Activated CD4-positive, alpha-beta memory T cell treated with anti-CD3 and anti-CD28 coated beads for 36 hours (primary cell): ENCODE measurements around the gene TSPAN15. TPM values are rescaled to one million over a fixed set of nuclear protein-coding genes. Genes with fewer than 3 reads are reported as not detected.
A peak's percentile ranks its signal among the peaks of the same experiment; 100 is the strongest.

ENCODE experiments used
- CTCF ChIA-PET: fragments of 350-600 bp; sonication (Branson Sonifier 250); formaldehyde crosslinking; loops from one replicate; lab custom pipeline; 2021; ENCODE audit warnings: antibody characterized with exemption, inconsistent platforms; lab: Charles Lee
- POLR2A ChIA-PET: fragments of 350-600 bp; sonication (Branson Sonifier 250); formaldehyde crosslinking; loops from one replicate; lab custom pipeline; 2021; ENCODE audit warnings: antibody characterized with exemption; lab: Charles Lee
- DNase-seq: peaks from one replicate; pipeline ENCODE4 v3.0.0-alpha.2; 2020
- H3K27ac Mint-ChIP-seq: one replicate; pipeline ENCODE4 v1.8.0; 2021; ENCODE audit warnings: mixed read lengths
- H3K27me3 Mint-ChIP-seq: one replicate; pipeline ENCODE4 v1.8.0; 2021; ENCODE audit warnings: mixed read lengths
- H3K36me3 Mint-ChIP-seq: one replicate; pipeline ENCODE4 v1.8.0; 2021; ENCODE audit warnings: mixed read lengths
- H3K4me1 Mint-ChIP-seq: one replicate; pipeline ENCODE4 v1.8.0; 2021; ENCODE audit warnings: low read depth, mixed read lengths
- H3K4me3 Mint-ChIP-seq: one replicate; pipeline ENCODE4 v1.8.0; 2021; ENCODE audit warnings: mild to moderate bottlenecking, mixed read lengths
- H3K9me3 Mint-ChIP-seq: one replicate; pipeline ENCODE4 v1.8.0; 2021; ENCODE audit warnings: mixed read lengths
- intact Hi-C: fragments of 100-400 bp; cut with micrococcal nuclease; formaldehyde crosslinking; loops from one replicate; pipeline ENCODE4 v1.15.1; 2023
- total RNA-seq, 2 experiments: library from RNA; stranded (reverse); gene quantifications; one replicate each; pipeline ENCODE4 v1.2.3, GENCODE V29; 2021

The TSPAN15 gene
- total RNA-seq, 2 experiments from 2014 or later = 2.5 to 3.1 TPM

DNA sequence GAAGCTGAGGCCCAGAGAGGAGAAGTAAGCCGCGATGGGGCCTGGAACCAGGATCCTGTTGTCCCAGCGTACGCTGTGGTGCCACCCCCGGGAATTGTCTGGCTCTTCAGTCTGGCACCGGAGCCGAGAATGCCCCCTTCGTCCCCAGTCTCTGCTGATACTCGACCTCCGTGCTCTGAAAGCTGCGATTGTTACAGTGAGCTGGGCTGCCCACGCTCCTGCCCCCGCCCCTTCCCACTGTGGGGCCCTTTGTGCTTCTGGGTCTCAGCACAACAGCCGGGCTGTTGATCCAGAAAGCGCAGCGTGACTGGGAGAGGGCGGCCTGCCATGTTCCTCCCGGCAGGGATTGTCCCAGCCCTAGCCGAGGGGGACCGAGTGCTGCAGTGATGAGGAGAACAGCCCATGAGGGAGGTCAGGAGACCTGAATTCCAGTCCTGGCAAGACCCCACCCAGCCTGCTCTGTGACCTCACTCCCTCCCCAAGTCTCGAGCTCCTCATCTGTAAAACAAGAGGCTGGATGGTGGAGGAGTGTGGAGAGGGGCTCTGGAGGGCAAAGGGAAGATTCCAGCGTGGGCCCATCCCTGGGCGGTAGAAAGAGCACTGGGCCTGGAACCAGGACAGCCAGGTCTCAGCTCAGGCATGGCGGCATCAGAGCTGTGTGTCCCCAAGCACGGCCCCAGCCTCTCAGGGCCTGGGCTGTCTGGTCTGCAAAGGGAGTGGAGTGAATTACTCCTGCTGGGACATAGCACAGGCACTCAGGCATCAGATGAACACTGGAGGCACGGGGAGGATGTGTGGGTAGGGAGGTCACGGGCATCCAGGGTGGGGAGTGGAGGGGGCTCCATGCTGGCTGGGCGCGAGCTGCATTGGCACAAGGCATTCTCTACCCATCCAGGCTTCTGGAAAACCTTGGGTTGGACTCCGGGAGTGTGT lies 43.6 kb downstream of the TSPAN15 start:
- no peak overlapping the region for H3K4me3 Mint-ChIP-seq
- ChIA-PET POLR2A (no interaction called here), CTCF (interaction anchor here (3.9 kb wide), 1 partner anchor 20 kb away, joined by 11 read pairs; no protein-coding TSS in a partner anchor)
- H3K36me3 Mint-ChIP-seq = no peaks in the 10 kb centered on the region
- no peaks in the 10 kb centered on the region for H3K27me3 Mint-ChIP-seq
- H3K4me1 Mint-ChIP-seq = peaks cover 10% of the 10 kb centered on the region
- no peak overlapping the region for H3K27ac Mint-ChIP-seq
- no peak for DNase-seq
- intact Hi-C loops = no loop called here
- H3K9me3 Mint-ChIP-seq = no peaks in the 10 kb centered on the region

GRCh38 chr10:69495666-69496065 lies 44.4 kb downstream of the TSPAN15 start:
- no peak for DNase-seq
- intact Hi-C loops = no loop called here
- ChIA-PET CTCF (interaction anchor here (1.4 to 3.9 kb wide), 2 partner anchors 12 to 19 kb away, joined by 6 to 11 read pairs; no protein-coding TSS in a partner anchor), POLR2A (no interaction called here)
- no peaks in the 10 kb centered on the region for H3K9me3 Mint-ChIP-seq
- no peak overlapping the region for H3K4me3 Mint-ChIP-seq
- peaks cover 10% of the 10 kb centered on the region for H3K4me1 Mint-ChIP-seq
- H3K36me3 Mint-ChIP-seq = no peaks in the 10 kb centered on the region
- no peak overlapping the region for H3K27ac Mint-ChIP-seq
- no peaks in the 10 kb centered on the region for H3K27me3 Mint-ChIP-seq

- Mint-ChIP-seq H3K4me1 (peaks cover 10% of the 10 kb centered on the region), H3K27ac (no peak overlapping the region), H3K36me3 (no peaks in the 10 kb centered on the region), H3K27me3 (no peaks in the 10 kb centered on the region), H3K9me3 (no peaks in the 10 kb centered on the region), H3K4me3 (no peak overlapping the region)
- ChIA-PET CTCF (interaction anchor here (0.9 to 3.9 kb wide), 4 partner anchors 11 to 88 kb away, joined by 3 to 11 read pairs (median 5); partner anchors contain the start of gene TSPAN15), POLR2A (no interaction called here)
- no peak for DNase-seq
- intact Hi-C loops = no loop called here
These were observed 45.3 kb downstream of the TSPAN15 start for GRCh38 chr10:69496352-69497230.

DNA sequence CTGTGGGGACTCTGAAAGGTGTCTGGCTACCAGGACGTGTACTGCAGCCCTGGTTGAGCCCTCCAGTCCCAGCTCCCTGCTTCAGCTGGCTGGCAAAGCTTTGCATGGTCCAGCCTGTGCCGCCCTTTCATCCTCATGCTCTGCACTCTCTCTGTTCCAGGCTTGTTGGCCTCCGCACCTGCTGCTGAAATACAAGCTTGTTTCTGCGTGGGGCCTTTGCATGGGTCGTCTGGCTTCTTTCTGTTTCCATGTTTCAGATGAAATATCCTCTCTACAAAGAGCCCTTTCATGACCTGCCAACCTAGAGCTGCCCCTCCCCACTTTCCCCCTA lies 45.9 kb downstream of the TSPAN15 start:
- ChIA-PET POLR2A (no interaction called here), CTCF (interaction anchor here (0.9 to 3.9 kb wide), 4 partner anchors 10 to 89 kb away, joined by 3 to 11 read pairs (median 5); partner anchors contain the start of gene TSPAN15)
- H3K4me1 Mint-ChIP-seq = peaks cover 10% of the 10 kb centered on the region
- intact Hi-C loops = no loop called here
- DNase-seq = no peak
- no peaks in the 10 kb centered on the region for H3K9me3 Mint-ChIP-seq
- no peak overlapping the region for H3K4me3 Mint-ChIP-seq
- H3K36me3 Mint-ChIP-seq = no peaks in the 10 kb centered on the region
- H3K27ac Mint-ChIP-seq = no peak overlapping the region
- no peaks in the 10 kb centered on the region for H3K27me3 Mint-ChIP-seq

DNA sequence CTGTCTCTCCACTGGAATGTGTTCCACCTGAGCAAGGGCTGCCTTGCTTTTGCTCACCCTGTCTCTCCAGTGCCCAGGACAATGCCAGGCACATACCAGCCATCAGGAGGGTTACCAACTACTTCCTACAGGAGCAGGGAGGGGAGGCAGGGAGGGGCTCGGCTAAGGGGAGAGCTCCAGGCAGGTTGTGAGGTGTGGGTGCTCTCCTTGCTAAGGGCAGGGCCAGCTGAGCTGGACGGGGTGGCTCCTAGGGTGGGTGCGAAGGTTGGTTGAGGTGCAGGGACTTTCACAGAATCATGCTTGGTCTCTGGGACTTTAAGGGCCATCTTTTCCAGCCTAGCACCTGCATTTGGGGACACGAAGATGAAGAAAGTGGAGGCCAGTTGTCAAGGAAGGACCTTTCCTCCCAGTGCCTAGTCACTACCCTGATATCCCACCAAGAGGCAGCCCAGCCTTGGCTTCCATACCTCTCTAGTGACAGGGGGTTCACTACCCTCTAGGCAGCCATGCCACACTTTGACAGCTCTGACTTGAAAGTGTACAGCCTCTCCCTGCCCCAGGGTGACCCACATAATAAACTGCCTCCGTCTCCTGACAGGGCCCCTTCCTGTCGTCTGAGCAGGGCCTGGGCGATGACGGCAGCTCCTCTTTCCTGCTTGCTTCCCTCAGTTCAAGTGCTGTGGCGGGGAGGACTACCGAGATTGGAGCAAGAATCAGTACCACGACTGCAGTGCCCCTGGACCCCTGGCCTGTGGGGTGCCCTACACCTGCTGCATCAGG lies 46.5 kb downstream of the TSPAN15 start:
- ChIA-PET POLR2A (no interaction called here), CTCF (interaction anchor here (1.3 to 3.9 kb wide), 2 partner anchors 17 to 47 kb away, joined by 4 to 11 read pairs; partner anchors contain the start of gene TSPAN15)
- H3K9me3 Mint-ChIP-seq = no peaks in the 10 kb centered on the region
- no peaks in the 10 kb centered on the region for H3K27me3 Mint-ChIP-seq
- peaks cover 10% of the 10 kb centered on the region for H3K4me1 Mint-ChIP-seq
- intact Hi-C loops = no loop called here
- peak; percentile 39 for DNase-seq
- no peaks in the 10 kb centered on the region for H3K36me3 Mint-ChIP-seq
- no peak overlapping the region for H3K4me3 Mint-ChIP-seq
- no peak overlapping the region for H3K27ac Mint-ChIP-seq

GRCh38 chr10:69498711-69499471 lies 47.6 kb downstream of the TSPAN15 start:
- H3K27ac Mint-ChIP-seq = no peak overlapping the region
- intact Hi-C loops = no loop called here
- H3K27me3 Mint-ChIP-seq = no peaks in the 10 kb centered on the region
- no peak overlapping the region for H3K4me3 Mint-ChIP-seq
- no peaks in the 10 kb centered on the region for H3K9me3 Mint-ChIP-seq
- no peaks in the 10 kb centered on the region for H3K36me3 Mint-ChIP-seq
- no peak for DNase-seq
- ChIA-PET CTCF (interaction anchor here (1.3 to 3.9 kb wide), 2 partner anchors 16 to 17 kb away, joined by 4 to 11 read pairs; no protein-coding TSS in a partner anchor), POLR2A (no interaction called here)
- H3K4me1 Mint-ChIP-seq = peaks cover 10% of the 10 kb centered on the region

GRCh38 chr10:69499726-69500689 lies 48.7 kb downstream of the TSPAN15 start:
- intact Hi-C loops = loop anchor here (10.0 kb wide), 1 partner anchor 505 kb away; no protein-coding TSS in a partner anchor
- ChIA-PET CTCF (interaction anchor here (1.3 kb wide), 1 partner anchor 15 kb away, joined by 4 read pairs; no protein-coding TSS in a partner anchor), POLR2A (no interaction called here)
- peaks cover 10% of the 10 kb centered on the region for H3K4me1 Mint-ChIP-seq
- H3K4me3 Mint-ChIP-seq = no peak overlapping the region
- no peaks in the 10 kb centered on the region for H3K9me3 Mint-ChIP-seq
- H3K36me3 Mint-ChIP-seq = no peaks in the 10 kb centered on the region
- no peak for DNase-seq
- no peak overlapping the region for H3K27ac Mint-ChIP-seq
- no peaks in the 10 kb centered on the region for H3K27me3 Mint-ChIP-seq

- DNase-seq = no peak
- intact Hi-C loops = loop anchor here (10.0 kb wide), 1 partner anchor 506 kb away; no protein-coding TSS in a partner anchor
- Mint-ChIP-seq H3K4me3 (no peak overlapping the region), H3K27ac (no peak overlapping the region), H3K9me3 (no peaks in the 10 kb centered on the region), H3K27me3 (no peaks in the 10 kb centered on the region), H3K4me1 (peaks cover 10% of the 10 kb centered on the region), H3K36me3 (no peaks in the 10 kb centered on the region)
- ChIA-PET CTCF (no interaction called here), POLR2A (no interaction called here)
These were observed 49.7 kb downstream of the TSPAN15 start for GRCh38 chr10:69500864-69501468.

GRCh38 chr10:69501657-69502056 lies 50.4 kb downstream of the TSPAN15 start:
- H3K27me3 Mint-ChIP-seq = no peaks in the 10 kb centered on the region
- CTCF ChIA-PET = interaction anchor here (0.8 to 1.5 kb wide), 2 partner anchors 84 to 137 kb away, joined by 3 to 4 read pairs; no protein-coding TSS in a partner anchor
- intact Hi-C loops = loop anchor here (10.0 kb wide), 1 partner anchor 507 kb away; no protein-coding TSS in a partner anchor
- DNase-seq = no peak
- H3K36me3 Mint-ChIP-seq = no peaks in the 10 kb centered on the region
- peaks cover 10% of the 10 kb centered on the region for H3K4me1 Mint-ChIP-seq
- no peak overlapping the region for H3K4me3 Mint-ChIP-seq
- no peaks in the 10 kb centered on the region for H3K9me3 Mint-ChIP-seq
- no peak overlapping the region for H3K27ac Mint-ChIP-seq
- POLR2A ChIA-PET = no interaction called here
